Choroid plexus epithelial cell (primary cell): ENCODE data around the gene PRKACG.

Experiments used
- DNase-seq: peaks from one replicate; pipeline ENCODE4 v3.0.0-alpha.2; 2010; ENCODE audit warnings: low read depth
- H3K4me3 ChIP-seq: 2 replicates; pipeline ENCODE4 v1.5.1; 2011; ENCODE audit warnings: low read depth, mild to moderate bottlenecking, control low read depth, low read length, moderate library complexity
- TF ChIP-seq, protein P1 (sequence below): conservative IDR thresholded peaks from 2 replicates; pipeline ENCODE4 v1.5.1; 2011; ENCODE audit warnings: low read depth, mild to moderate bottlenecking, control low read depth, inconsistent platforms, low read length, moderate library complexity

Gene PRKACG

GRCh38 chr9:68967800-68968199 lies 46.1 kb downstream of the PRKACG start:
- TF ChIP-seq, protein P1, sequence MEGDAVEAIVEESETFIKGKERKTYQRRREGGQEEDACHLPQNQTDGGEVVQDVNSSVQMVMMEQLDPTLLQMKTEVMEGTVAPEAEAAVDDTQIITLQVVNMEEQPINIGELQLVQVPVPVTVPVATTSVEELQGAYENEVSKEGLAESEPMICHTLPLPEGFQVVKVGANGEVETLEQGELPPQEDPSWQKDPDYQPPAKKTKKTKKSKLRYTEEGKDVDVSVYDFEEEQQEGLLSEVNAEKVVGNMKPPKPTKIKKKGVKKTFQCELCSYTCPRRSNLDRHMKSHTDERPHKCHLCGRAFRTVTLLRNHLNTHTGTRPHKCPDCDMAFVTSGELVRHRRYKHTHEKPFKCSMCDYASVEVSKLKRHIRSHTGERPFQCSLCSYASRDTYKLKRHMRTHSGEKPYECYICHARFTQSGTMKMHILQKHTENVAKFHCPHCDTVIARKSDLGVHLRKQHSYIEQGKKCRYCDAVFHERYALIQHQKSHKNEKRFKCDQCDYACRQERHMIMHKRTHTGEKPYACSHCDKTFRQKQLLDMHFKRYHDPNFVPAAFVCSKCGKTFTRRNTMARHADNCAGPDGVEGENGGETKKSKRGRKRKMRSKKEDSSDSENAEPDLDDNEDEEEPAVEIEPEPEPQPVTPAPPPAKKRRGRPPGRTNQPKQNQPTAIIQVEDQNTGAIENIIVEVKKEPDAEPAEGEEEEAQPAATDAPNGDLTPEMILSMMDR = no peak
- no peak for DNase-seq
- H3K4me3 ChIP-seq = no peak overlapping the region

DNA sequence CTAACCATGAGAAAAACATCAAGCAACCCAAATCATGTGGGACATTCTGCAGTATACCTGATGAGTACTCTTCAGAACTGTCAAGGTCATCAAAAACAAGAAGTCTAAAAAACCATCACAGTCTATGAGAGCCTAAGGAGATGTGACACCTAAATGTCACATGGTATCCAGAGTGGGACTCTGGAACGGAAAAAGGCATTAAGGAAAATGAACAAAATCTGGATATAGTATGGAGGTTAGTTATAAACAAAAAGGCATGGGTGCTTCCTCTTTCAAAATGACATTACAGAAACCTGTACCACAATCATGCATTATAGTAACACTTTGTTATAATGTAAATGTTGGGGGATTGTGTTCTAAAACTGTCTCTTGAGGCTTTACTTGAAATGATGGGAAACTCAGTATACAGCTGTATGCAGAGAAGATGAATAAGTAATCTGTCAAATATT lies 47.4 kb downstream of the PRKACG start:
- no peak overlapping the region for H3K4me3 ChIP-seq
- TF ChIP-seq, protein P1 = no peak
- DNase-seq = no peak

DNA sequence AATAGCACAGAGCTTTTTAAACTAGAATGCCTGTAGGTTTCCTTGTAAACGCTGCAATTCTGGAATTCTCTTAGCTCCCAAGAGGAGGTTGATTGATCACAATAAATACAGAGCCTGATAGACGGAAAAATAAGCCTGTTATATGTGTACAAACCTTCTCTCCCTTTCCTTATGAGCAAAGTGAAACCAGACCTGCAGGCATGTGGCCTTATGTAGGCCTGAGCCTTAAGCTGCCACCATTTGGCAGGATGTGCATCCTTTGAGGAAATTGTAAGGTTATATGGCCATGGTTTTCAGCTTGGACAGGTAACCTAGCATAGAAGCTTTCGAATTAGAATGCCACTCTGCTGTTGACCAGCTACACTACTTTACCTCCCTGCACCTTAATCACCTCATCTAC lies 49.1 kb downstream of the PRKACG start:
- TF ChIP-seq, protein P1 = no peak
- H3K4me3 ChIP-seq = no peak overlapping the region
- no peak for DNase-seq

- TF ChIP-seq, protein P1 = no peak
- no peak overlapping the region for H3K4me3 ChIP-seq
- no peak for DNase-seq
Observed at GRCh38 chr9:68964102-68964541, 49.8 kb downstream of the PRKACG start.

GRCh38 chr9:68963416-68963815 lies 50.5 kb downstream of the PRKACG start:
- TF ChIP-seq, protein P1 = no peak
- no peak for DNase-seq
- no peak overlapping the region for H3K4me3 ChIP-seq
